GM12878 (cell line): ENCODE measurements around the gene MYCBPAP. TPM values are rescaled to one million over a fixed set of nuclear protein-coding genes. Genes with fewer than 3 reads are reported as not detected.

ENCODE experiments used
- ATAC-seq: fragments of 200-7000 bp; cut with Tn5 transposase; 3 replicates; pipeline ENCODE4 v1.9.1; 2020; ENCODE audit warnings: mild to moderate bottlenecking, moderate library complexity
- BruUV-seq: library from RNA; stranded (reverse); fragments of 400-500 nt; replicated peaks from 2 replicates; lab custom pipeline; 2021; lab: Mats Ljungman, UMichigan
- CTCF ChIA-PET: fragments of 300-600 bp; sonication (Branson Sonifier 250); formaldehyde crosslinking; extraction: SDS; loops from one replicate; lab custom pipeline; 2021; ENCODE audit warnings: inconsistent platforms; lab: Yijun Ruan, JAX
- POLR2A ChIA-PET: fragments of 350-600 bp; formaldehyde crosslinking; extraction: SDS; loops from one replicate; lab custom pipeline; 2021; ENCODE audit warnings: inconsistent platforms; lab: Charles Lee
- RAD21 ChIA-PET: fragments of 300-600 bp; sonication (Branson Sonifier 250); formaldehyde crosslinking; loops from one replicate; lab custom pipeline; 2023; ENCODE audit warnings: antibody characterized with exemption; ENCODE audit not compliant: unreplicated experiment; lab: Charles Lee
- SMC1A ChIA-PET: fragments of 300-600 bp; sonication (Branson Sonifier 250); formaldehyde crosslinking; loops from one replicate; lab custom pipeline; 2023; ENCODE audit not compliant: unreplicated experiment, uncharacterized antibody; lab: Charles Lee
- DNase-seq: peaks from one replicate; pipeline ENCODE4 v3.0.0-alpha.2; 2011; ENCODE audit warnings: low read depth, low spot score
- FAIRE-seq: peaks from 3 replicates; lab custom pipeline; 2011; peaks lifted over from hg19 to GRCh38; lab: Jason Lieb, UNC
- H2AFZ ChIP-seq: 2 replicates; pipeline ENCODE4 v1.6.0; 2011; ENCODE audit warnings: low read depth, low read length, control low read depth; ENCODE audit not compliant: control insufficient read depth
- H3K27ac ChIP-seq: 2 replicates; pipeline ENCODE4 v1.5.1; 2011; ENCODE audit warnings: control low read depth; ENCODE audit not compliant: control insufficient read depth, insufficient read depth
- H3K27me3 ChIP-seq, 2 experiments: replicated peaks in 1 of 2; 2 replicates each; pipeline versions ENCODE4 v1.6.0 to v1.6.1; 2011; ENCODE audit warnings: low read length in 1 of 2; ENCODE audit not compliant: control insufficient read depth in 2 of 2, insufficient read depth in 2 of 2
- H3K36me3 ChIP-seq, 2 experiments: 2 replicates each; pipeline ENCODE4 v1.5.1; 2011; ENCODE audit warnings: low read length in 1 of 2; ENCODE audit not compliant: control insufficient read depth in 2 of 2, insufficient read depth in 2 of 2
- H3K4me1 ChIP-seq: 2 replicates; pipeline ENCODE4 v1.6.1; 2011; ENCODE audit warnings: mild to moderate bottlenecking, low read length, moderate library complexity, mixed read lengths; ENCODE audit not compliant: control insufficient read depth, insufficient read depth
- H3K4me2 ChIP-seq: 2 replicates; pipeline ENCODE4 v1.6.0; 2011; ENCODE audit warnings: control low read depth; ENCODE audit not compliant: control insufficient read depth, insufficient read depth
- H3K4me3 ChIP-seq: fragments of 200-600 bp; sonication (generic); 2 replicates; pipeline ENCODE4 v1.5.1; 2016
- H3K79me2 ChIP-seq: 2 replicates; pipeline ENCODE4 v1.6.0; 2011; ENCODE audit warnings: low read length; ENCODE audit not compliant: control insufficient read depth, insufficient read depth
- H3K9ac ChIP-seq: 2 replicates; pipeline ENCODE4 v1.8.0; 2011; ENCODE audit warnings: low read length, control low read depth, mixed read lengths; ENCODE audit not compliant: control insufficient read depth, insufficient read depth
- H3K9me3 ChIP-seq: replicated peaks from 3 replicates; pipeline ENCODE4 v1.5.1; 2011; ENCODE audit warnings: mild to moderate bottlenecking, low read length; ENCODE audit not compliant: control insufficient read depth, insufficient read depth
- H4K20me1 ChIP-seq: 2 replicates; pipeline ENCODE4 v1.6.0; 2011; ENCODE audit not compliant: control insufficient read depth, insufficient read depth
- BHLHE40 ChIP-seq, 2 experiments: fragments of 450-650 bp in 1 of 2; IDR thresholded peaks; 2 replicates each; pipeline ENCODE4 v1.6.1; 2011 to 2017; ENCODE audit warnings: low read depth in 2 of 2, borderline replicate concordance in 1 of 2, improper control_type of control experiment in 1 of 2, low read length in 1 of 2, mild to moderate bottlenecking in 1 of 2
- CREB1 ChIP-seq: IDR thresholded peaks from 2 replicates; pipeline ENCODE4 v1.6.1; 2012; ENCODE audit warnings: low read depth, mild to moderate bottlenecking, inconsistent platforms
- CREM ChIP-seq: IDR thresholded peaks from 2 replicates; pipeline ENCODE4 v1.6.1; 2014; ENCODE audit warnings: antibody characterized with exemption, low read depth
- GABPA ChIP-seq: IDR thresholded peaks from 2 replicates; pipeline ENCODE4 v1.6.1; 2014; ENCODE audit warnings: antibody characterized with exemption, low read depth, mild to moderate bottlenecking, inconsistent platforms
- GATAD2B ChIP-seq: fragments of 450-650 bp; conservative IDR thresholded peaks from 2 replicates; pipeline ENCODE4 v1.6.1; 2017; ENCODE audit warnings: low read depth, mild to moderate bottlenecking, moderate library complexity
- MXI1 ChIP-seq: fragments of 150-350 bp; IDR thresholded peaks from 2 replicates; pipeline ENCODE4 v1.6.1; 2011; ENCODE audit warnings: low read depth, mild to moderate bottlenecking, inconsistent platforms, low read length, improper control_type of control experiment
- MYB ChIP-seq: fragments of 150-350 bp; IDR thresholded peaks from 2 replicates; pipeline ENCODE4 v1.6.1; 2014; ENCODE audit warnings: mild to moderate bottlenecking, low read depth, low read length, borderline replicate concordance
- NR2F1 ChIP-seq: fragments of 450-650 bp; conservative IDR thresholded peaks from 2 replicates; pipeline ENCODE4 v1.6.1; 2017; ENCODE audit warnings: mild to moderate bottlenecking
- RBBP5 ChIP-seq: fragments of 200-600 bp; sonication (generic); conservative IDR thresholded peaks from 2 replicates; pipeline ENCODE4 v1.6.1; 2016
- TCF7 ChIP-seq: IDR thresholded peaks from 2 replicates; pipeline ENCODE4 v1.6.1; 2014; ENCODE audit warnings: antibody characterized with exemption, borderline replicate concordance
- ZNF217 ChIP-seq: fragments of 450-650 bp; IDR thresholded peaks from 2 replicates; pipeline ENCODE4 v1.6.1; 2017; ENCODE audit warnings: antibody characterized with exemption, mild to moderate bottlenecking
- WGBS: methylation state at CpG from one replicate; pipeline ENCODE4 v1.1.6; 2016; ENCODE audit warnings: low lambda C conversion rate; ENCODE audit not compliant: insufficient replicate concordance, insufficient coverage; ENCODE audit errors: missing lambda C conversion rate; 5-methylcytosine and 5-hydroxymethylcytosine counted together
- in situ Hi-C: fragments of 300-500 bp; cut with MboI; formaldehyde crosslinking; loops from 9 replicates; pipeline ENCODE4 v1.14.3; 2018; ENCODE audit warnings: mixed read lengths
- intact Hi-C: fragments of 100-400 bp; cut with micrococcal nuclease; formaldehyde crosslinking; loops from one replicate; pipeline ENCODE4 v1.14.2; 2022; ENCODE audit not compliant: unreplicated experiment
- polyA plus RNA-seq, 11 experiments: library from polyadenylated mRNA; depleted of rRNA in 4 of 11; unstranded in 6 of 11; stranded (reverse) in 5 of 11; fragments of >200 nt; fragmentation: Nextera tagmentation in 4 of 11; fragmentation: Illumina TruSeq in 1 of 11; extraction: Ambion mirVana in 4 of 11; extraction: Trizol in 1 of 11; gene quantifications; 1 replicate in 1 of 11; 2 replicates in 10 of 11; pipeline versions ENCODE4 v1.2.1 to v1.2.3, GENCODE V29; 2011 to 2016; ENCODE audit warnings: inconsistent platforms in 2 of 11, missing spikeins in 2 of 11, low read depth in 1 of 11
- total RNA-seq, 4 experiments: library from RNA; depleted of rRNA in 3 of 4; stranded (reverse); fragments of >200 nt in 3 of 4; fragmentation: Illumina TruSeq in 1 of 4; extraction: Trizol in 1 of 4; gene quantifications; 2 replicates each; pipeline versions ENCODE4 v1.2.1 to v1.2.3, GENCODE V29; 2013 to 2021
- TF ChIP-seq, protein P1 (sequence below): fragments of 150-350 bp; IDR thresholded peaks from 2 replicates; pipeline ENCODE4 v1.6.1; 2014; ENCODE audit warnings: mild to moderate bottlenecking, low read depth, low read length
- TF ChIP-seq, protein P2 (sequence below): IDR thresholded peaks from 2 replicates; pipeline ENCODE4 v1.6.1; 2012; ENCODE audit warnings: low read length, inconsistent platforms

MYCBPAP gene
- total and polyA plus RNA-seq, 10 of the 15 experiments (the other 5 are each of a cell fraction or from before 2014, with no cell fraction given), result 0.23 to 2.7 (median 1.5) TPM

DNA sequence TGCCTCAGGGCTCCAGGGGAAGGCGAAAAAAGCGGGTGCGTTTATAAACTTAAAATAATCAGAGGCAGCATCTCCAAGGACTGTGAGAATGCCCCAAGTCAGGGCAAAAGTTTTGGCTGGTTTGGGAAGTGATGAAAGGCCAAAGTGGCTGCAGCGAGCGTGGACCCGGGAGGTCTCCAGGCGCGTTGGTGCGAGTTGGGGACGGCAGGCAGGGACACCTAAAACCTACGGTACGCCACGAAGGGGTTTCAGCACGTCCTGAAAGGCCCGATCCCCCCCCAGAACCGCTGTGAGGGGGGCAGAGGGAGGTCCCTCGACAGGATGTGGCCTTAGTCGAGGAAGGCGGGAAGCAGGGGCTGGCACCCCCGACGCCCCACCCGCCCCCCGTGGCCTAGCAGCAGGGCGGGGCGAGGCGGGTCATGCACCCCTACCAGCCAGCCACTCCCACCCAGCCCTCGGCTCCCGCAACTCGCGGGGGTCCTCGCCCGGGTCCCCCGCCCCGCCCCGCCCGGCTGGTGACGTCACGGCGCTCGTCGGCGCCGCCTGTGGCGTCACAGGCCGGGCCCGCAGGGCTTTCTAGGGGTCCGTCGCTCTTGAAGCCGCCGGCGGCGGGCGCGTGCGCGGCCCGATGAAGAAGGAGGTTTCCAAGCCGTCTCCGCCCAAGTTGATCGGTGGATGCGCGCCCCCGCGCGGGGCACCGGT lies at the start of gene MYCBPAP (continued):
- TF ChIP-seq RBBP5, result no peak
- TF ChIP-seq, protein P1, sequence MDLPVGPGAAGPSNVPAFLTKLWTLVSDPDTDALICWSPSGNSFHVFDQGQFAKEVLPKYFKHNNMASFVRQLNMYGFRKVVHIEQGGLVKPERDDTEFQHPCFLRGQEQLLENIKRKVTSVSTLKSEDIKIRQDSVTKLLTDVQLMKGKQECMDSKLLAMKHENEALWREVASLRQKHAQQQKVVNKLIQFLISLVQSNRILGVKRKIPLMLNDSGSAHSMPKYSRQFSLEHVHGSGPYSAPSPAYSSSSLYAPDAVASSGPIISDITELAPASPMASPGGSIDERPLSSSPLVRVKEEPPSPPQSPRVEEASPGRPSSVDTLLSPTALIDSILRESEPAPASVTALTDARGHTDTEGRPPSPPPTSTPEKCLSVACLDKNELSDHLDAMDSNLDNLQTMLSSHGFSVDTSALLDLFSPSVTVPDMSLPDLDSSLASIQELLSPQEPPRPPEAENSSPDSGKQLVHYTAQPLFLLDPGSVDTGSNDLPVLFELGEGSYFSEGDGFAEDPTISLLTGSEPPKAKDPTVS, result no peak
- TF ChIP-seq CREM, result peak; percentile 88
- TF ChIP-seq MXI1, result 0 out of 2 replicates have a peak, but pooled peaks have one; percentile 31
- peak; percentile 96 for TF ChIP-seq CREB1
- peak in 1 of 2 experiments; percentile 35; a peak in 1 of 4 replicates for TF ChIP-seq BHLHE40 (IDR thresholded peaks at IDR 0.05; ENCODE audit: borderline replicate concordance in 1 of 2, low read depth in 2 of 2, low read length in 1 of 2)

DNA sequence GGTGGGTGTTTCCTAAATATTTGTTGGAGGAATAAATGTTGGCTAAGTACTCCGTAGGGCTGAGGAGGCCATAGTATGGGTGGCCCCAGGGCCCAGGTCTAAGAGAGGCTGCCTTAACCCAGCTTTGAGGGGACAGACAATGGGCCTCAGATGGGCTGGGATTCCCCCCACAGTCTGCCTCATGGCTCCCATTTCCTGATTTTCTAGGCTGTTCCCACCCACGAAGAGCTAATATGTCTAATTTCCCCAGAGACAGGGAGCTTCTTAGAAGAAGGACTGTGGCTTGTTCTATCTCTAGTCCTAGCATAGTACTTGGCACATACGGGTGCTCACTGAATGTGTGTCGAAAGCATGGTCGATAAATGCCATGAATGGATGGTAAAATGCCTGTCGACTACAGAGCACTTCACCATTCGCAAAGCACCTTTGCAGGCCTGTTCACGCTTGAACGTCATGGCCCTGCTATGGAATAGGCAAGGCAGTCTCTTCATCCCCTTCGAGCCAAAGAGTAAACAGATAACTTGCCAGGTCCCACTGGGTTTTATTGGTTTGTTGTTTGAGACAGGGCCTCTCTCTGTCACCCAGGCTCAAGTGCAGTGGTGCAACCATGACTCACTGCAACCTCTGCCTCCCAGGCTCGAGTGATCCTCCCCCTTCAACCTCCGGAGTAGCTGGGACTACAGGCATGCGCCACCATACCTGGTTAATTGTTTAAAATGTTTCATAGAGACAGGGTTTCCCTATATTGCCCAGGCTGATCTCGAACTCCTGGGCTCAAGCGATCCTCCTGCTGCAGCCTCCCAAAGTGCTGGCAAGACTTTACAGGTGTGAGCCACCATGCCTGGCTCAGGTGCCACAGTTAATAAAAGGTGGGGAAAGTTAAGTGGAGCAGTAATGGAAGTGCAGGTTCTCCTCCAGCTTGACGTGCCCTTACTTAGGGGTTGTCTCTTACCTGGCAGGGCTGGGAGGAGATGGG lies 49.2 kb upstream of the MYCBPAP start:
- no peaks in the 10 kb centered on the region for H3K36me3 ChIP-seq
- H2AFZ ChIP-seq, result no peak overlapping the region
- ChIA-PET SMC1A (interaction anchor here (0.5 to 1.3 kb wide), 5 partner anchors 10 to 412 kb away, joined by 3 to 5 read pairs (median 3); no protein-coding TSS in a partner anchor), CTCF (interaction anchor here (1.0 to 1.2 kb wide), 2 partner anchors 22 to 237 kb away, joined by 3 to 4 read pairs; no protein-coding TSS in a partner anchor), RAD21 (no interaction called here), POLR2A (interaction anchor here (1.2 kb wide), 1 partner anchor 22 kb away, joined by 3 read pairs; no protein-coding TSS in a partner anchor)
- no peak overlapping the region for H3K4me2 ChIP-seq
- no peak for DNase-seq
- H3K9ac ChIP-seq, result no peak overlapping the region
- H3K27ac ChIP-seq, result no peak overlapping the region
- H3K9me3 ChIP-seq, result no peaks in the 10 kb centered on the region
- no peaks in the 10 kb centered on the region for H3K79me2 ChIP-seq
- intact Hi-C loops (no loop called here), in situ Hi-C loops (no loop called here)
- 75% methylated on average over 16 of the region's 16 CpGs for WGBS
- FAIRE-seq, result no peak
- no peak overlapping the region for H3K4me3 ChIP-seq
- no peaks in the 10 kb centered on the region for H4K20me1 ChIP-seq
- TF ChIP-seq MXI1, result no peak
- TF ChIP-seq, protein P2, sequence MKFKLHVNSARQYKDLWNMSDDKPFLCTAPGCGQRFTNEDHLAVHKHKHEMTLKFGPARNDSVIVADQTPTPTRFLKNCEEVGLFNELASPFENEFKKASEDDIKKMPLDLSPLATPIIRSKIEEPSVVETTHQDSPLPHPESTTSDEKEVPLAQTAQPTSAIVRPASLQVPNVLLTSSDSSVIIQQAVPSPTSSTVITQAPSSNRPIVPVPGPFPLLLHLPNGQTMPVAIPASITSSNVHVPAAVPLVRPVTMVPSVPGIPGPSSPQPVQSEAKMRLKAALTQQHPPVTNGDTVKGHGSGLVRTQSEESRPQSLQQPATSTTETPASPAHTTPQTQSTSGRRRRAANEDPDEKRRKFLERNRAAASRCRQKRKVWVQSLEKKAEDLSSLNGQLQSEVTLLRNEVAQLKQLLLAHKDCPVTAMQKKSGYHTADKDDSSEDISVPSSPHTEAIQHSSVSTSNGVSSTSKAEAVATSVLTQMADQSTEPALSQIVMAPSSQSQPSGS, result no peak
- no peak for TF ChIP-seq GABPA
- TF ChIP-seq NR2F1, result no peak
- no peak for TF ChIP-seq ZNF217
- TF ChIP-seq TCF7, result no peak
- TF ChIP-seq MYB, result no peak
- TF ChIP-seq GATAD2B, result no peak
- no peak for ATAC-seq
- BruUV-seq, result no TSS peak
- no peaks in the 10 kb centered on the region for H3K4me1 ChIP-seq
- H3K27me3 ChIP-seq, result no peaks in the 10 kb centered on the region
